Left colon (tissue), 2 donors: ENCODE results near the gene TMEM185B. TPM values are rescaled to one million over a fixed set of nuclear protein-coding genes. Genes with fewer than 3 reads are reported as not detected.

ENCODE experiments used
- ATAC-seq: fragments of 200-7000 bp; cut with Tn5 transposase; one replicate; pipeline ENCODE4 v1.9.1; 2020; ENCODE audit warnings: mild to moderate bottlenecking, moderate library complexity
- DNase-seq, 2 donors: peaks; one replicate each; pipeline ENCODE4 v3.0.0-alpha.2; 2020
- intact Hi-C, 2 donors: fragments of 100-400 bp; cut with DNase I in 1 of 2; cut with micrococcal nuclease in 1 of 2; formaldehyde crosslinking; loops; one replicate each; pipeline versions ENCODE4 v1.11.2 to v1.14.0; 2022; cut with DNase I, micrococcal nuclease
- total RNA-seq, 2 donors: library from RNA; stranded (reverse); fragmentation: NEBNext Ultra II Directional; extraction: Animal tissue kit (Norgen Biotek cat#: 25700); gene quantifications; one replicate each; pipeline ENCODE4 v1.2.1, GENCODE V29; 2021
- donor health status: DM: no; HTN: no; CAD: no.
- donor health status: DM: yes; HTN: yes; CAD: no.

TMEM185B gene
- total RNA-seq, 2 donors from 2014 or later, result 12.1 to 12.5 TPM

- peak; percentile 65 for ATAC-seq
- DNase-seq, result peak; percentile 77 to 83
- intact Hi-C loops, result no loop called here
These were observed 30.1 kb upstream of the TMEM185B start for GRCh38 chr2:120253021-120253882.

- ATAC-seq (peak; percentile 90), DNase-seq (peak; percentile 100)
- intact Hi-C loops, result no loop called here
These were observed 29.2 kb upstream of the TMEM185B start, which contains the start of gene RALB for GRCh38 chr2:120252225-120253020. RALB (plus strand) TSS chr2:120252852; CDS start chr2:120278665, 25,813 bp downstream.

GRCh38 chr2:120251880-120252224, 28.7 kb upstream of the TMEM185B start:
- intact Hi-C loops, result no loop called here
- DNase-seq (no peak), ATAC-seq (peak; percentile 0)

- no peak for DNase-seq
- no peak for ATAC-seq
- intact Hi-C loops, result no loop called here
These were observed 27.9 kb upstream of the TMEM185B start for GRCh38 chr2:120251078-120251477.

- intact Hi-C loops, result no loop called here
- ATAC-seq (no peak), DNase-seq (no peak)
These were observed 27.4 kb upstream of the TMEM185B start for GRCh38 chr2:120250640-120251039.

GRCh38 chr2:120247851-120248250, 24.7 kb upstream of the TMEM185B start:
- intact Hi-C loops, result no loop called here
- DNase-seq (no peak), ATAC-seq (no peak)

- DNase-seq (no peak), ATAC-seq (no peak)
- intact Hi-C loops, result no loop called here
These were observed 23.5 kb upstream of the TMEM185B start for GRCh38 chr2:120246546-120247300.

- DNase-seq, result peak; percentile 82 to 93
- intact Hi-C loops, result no loop called here
- peak; percentile 96 for ATAC-seq
These were observed 22.5 kb upstream of the TMEM185B start for GRCh38 chr2:120245520-120246332.

GRCh38 chr2:120244656-120245519, 21.7 kb upstream of the TMEM185B start:
- intact Hi-C loops, result no loop called here
- DNase-seq, result no peak
- ATAC-seq, result peak; percentile 62

GRCh38 chr2:120243875-120244553, 20.8 kb upstream of the TMEM185B start:
- intact Hi-C loops, result no loop called here
- no peak for DNase-seq
- no peak for ATAC-seq

GRCh38 chr2:120243211-120243610, 20.0 kb upstream of the TMEM185B start:
- intact Hi-C loops, result no loop called here
- ATAC-seq (no peak), DNase-seq (no peak)

- DNase-seq (no peak), ATAC-seq (no peak)
These were observed 18.5 kb upstream of the TMEM185B start for GRCh38 chr2:120241684-120242083.

GRCh38 chr2:120240901-120241429, 17.8 kb upstream of the TMEM185B start:
- ATAC-seq, result no peak
- DNase-seq, result no peak

More at GRCh38 chr2:120241684-120242083, 18.5 kb upstream of the TMEM185B start:
- intact Hi-C loops, result no loop called here

GRCh38 chr2:120239488-120240287, 16.5 kb upstream of the TMEM185B start:
- peak in 1 of 2 donors; percentile 43 for DNase-seq
- peak; percentile 19 for ATAC-seq
- intact Hi-C loops, result no loop called here

More at GRCh38 chr2:120240901-120241429, 17.8 kb upstream of the TMEM185B start:
- intact Hi-C loops, result no loop called here

- ATAC-seq (peak; percentile 95), DNase-seq (peak; percentile 77 to 92)
- intact Hi-C loops, result no loop called here
These were observed 15.7 kb upstream of the TMEM185B start for GRCh38 chr2:120238728-120239487.
